ENCODE results near the gene SUSD4.

SUSD4 gene

DNA sequence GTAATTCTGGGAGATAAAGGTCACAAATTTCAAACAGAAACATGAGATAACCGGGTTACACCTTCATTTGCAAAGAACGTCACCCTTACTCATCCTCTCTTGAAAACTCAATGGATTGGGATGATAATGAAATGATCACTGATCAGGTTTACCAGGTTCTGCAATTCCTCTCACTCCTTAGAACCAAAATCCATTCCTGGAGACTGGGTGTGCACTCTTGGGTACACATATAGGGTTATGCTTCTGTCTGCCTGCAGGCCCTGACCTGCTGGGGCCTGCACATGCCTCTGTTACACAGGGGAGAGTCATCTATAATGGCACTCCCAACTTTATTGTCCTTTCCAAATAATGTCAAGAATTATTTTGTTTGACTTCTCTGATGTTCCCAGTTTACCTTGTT, 8.3 kb downstream of the SUSD4 start:
- DNase-seq, result no peak

DNA sequence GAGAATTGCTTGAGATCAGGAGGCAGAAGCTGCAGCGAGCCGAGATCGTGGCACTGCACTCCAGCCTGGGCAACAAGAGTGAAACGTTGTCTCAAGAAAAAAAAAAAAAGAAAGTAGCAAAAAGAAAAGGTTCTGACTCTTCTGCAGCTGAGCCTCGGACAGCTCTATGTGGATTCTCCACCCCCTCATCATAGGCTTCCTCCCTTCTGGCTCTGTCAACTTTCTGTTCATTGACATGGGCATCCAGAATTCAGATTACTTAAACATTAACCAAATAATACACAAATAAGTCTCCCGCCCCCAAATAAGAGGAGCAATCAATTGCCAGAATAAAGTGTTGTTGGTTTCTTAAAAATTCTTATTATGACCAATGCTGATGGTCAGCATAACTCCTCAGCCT, 10.0 kb downstream of the SUSD4 start:
- no peak for DNase-seq

DNA sequence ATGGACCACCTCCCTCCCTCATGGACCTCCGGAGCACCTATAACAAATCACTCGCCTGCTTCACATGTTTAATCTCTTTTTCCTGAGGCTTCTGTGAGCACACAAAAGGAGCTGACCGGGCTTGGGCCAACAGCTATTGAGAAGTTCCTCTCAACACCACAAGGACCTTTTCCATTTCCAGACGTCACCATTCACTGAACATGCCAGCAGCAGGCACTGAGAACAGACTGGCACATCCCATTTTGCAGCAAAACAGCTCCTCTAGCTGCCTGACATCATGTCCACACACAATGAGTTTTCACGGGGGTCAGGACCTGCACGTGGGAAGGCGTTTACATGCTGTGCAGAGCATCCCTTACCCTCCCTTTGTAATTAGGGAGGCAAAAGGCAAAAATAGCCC, 11.0 kb downstream of the SUSD4 start:
- DNase-seq, result no peak

DNA sequence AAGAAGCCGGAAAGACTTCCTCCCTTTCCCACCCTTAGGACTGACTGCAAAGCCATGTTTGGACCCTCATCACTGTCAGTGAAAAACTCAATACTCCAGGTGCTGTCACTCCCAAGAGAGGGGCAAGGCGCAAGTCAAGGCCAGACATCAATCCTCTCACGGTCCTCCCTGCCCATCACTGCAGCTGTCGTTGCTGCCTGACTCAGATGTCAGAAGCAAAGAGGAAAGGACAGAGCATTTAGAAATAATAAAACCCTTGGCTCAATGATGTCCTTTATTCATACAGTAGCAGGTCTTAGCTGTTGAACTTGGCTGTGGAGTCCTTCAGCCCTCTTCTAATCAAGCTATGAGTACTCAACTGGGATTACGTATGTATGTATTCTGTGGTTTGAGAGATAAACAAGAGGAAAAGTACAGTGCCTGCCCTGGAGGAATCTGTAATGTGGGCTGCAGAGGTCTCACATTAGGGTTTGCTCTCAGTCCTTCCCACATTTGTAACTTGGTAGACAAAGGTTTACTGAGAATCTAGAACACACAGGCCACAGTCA, 13.5 kb downstream of the SUSD4 start:
- no peak for DNase-seq

DNA sequence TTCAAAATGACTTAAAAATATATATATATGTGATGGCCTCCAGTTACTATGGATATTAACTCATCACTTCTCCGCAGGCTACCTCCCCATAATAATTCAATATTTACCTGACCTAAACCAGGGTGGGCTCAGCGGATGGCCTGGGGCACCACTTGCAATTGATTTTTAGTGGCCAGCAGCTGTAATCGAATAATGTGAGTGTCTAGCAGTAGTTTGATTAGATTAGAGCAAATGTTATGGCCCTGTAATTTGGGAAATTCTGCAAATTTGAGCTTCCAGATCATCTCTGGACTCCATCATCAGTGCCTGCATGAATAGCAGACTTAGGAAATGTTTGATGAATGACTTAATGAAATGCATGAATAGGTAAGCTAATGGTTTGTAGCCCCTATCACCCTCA, 14.7 kb downstream of the SUSD4 start:
- no peak for DNase-seq

DNA sequence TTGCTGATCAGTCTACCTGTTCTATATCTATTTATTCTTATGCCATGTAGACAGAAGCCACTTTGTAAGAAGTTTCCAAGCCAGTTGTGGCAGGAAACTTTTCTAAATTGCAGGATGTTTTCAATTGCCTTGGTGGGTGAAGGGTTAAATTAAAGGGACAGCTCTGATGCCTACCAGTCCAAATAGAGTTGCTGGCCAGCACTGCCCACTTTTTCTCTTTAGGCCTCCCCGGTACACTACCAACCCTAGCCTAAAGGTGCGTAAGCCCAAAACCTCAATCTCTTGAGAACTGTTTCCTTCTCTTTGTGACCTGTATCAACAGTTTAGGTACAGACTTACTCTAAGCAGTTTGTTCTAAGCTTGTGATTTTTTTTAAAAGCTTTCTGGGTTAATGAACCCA, 15.5 kb downstream of the SUSD4 start:
- no peak for DNase-seq

DNA sequence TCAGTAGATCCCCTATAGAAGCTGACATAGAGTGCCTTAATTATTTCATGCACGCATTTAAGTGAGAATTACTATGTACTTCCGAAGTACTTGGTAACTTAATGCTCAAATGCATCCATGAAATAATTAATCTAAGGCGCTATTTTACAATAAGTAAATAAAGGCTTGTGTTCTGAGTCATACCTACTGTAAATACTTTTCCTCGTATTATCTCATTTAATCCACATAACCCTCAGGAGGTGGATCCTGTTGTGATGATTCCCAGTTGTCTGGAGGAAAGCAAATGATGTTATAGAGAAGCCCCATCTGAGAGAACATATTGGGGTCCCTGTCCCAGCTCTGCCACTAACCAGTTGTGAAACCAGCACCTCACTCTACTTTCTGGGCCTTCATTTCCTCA, 16.4 kb downstream of the SUSD4 start:
- DNase-seq, result no peak

DNA sequence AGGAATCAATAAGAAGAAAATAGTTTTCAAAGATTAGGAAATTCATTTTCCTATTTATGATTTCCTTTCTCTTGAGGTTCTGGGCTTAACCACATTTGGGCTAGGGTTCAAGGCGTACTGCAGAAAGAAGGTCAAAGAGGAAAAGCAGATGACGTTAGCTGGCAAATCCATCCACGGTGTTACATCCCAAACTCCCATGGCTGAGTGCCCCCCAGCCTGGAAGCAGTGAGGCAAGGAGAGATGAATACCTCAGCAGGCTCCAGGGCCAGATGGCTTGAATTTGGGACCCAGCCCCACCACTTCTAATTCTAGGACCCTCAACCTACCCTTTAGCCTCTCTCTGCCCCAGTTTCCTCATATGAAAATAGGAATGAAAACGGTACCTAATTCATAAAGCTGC, 17.7 kb downstream of the SUSD4 start:
- no peak for DNase-seq

DNA sequence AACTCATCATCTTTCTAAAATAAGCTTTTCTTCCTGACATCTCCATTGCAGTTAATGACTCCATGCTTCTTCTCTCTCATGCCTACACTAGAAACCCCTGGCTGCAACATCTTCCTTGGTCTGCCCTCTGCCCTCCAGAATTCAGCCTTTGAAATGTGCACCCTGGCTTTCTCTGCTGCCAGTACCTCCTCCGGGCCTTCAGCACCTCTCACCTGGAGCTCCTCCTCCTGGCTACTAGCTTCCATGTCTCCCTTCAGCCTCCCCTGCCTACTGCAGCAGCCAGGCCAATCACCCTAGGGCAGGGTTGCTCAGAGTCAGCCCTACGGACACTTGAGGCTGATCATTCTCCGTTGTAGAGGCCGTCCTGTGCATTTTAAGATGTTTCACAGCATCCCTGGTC, 18.3 kb downstream of the SUSD4 start:
- no peak for DNase-seq

DNA sequence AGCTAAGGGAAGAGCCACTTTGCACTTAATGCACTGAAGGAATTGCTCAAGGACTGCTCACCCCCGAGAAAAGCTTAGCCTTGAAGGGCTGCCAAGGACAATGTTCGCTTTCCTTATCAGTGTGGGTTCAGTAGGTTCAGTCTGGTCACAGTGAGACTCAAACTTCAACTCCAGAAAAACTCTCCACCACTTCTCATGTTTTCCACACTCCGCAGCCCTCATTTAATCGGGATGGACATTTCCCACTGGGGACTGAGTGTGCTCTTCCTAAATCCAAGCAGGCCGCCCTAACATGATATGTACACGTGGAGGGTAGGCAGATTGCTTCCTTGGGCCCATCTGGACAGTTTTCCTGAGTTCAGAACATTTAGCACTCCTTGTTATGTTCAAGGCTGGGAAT, 19.5 kb downstream of the SUSD4 start:
- DNase-seq, result no peak

DNA sequence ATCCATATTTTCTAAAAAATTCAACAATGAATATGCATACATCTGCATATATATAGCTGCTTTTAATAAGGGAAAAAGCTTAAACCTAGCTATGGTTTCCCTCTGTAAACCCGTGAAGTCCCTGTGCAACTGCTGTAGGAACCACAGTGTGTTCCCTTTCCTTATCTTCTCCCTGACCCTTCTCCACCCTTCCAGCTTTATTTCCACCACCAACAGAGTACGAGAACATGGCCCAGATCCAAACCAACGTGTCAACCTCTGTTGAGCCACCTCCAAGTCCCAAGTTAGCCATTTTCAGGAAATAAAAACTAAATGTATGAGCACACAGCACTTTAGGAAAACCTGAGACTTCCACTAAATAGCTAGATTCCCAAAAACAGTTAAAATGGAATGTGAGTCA, 20.3 kb downstream of the SUSD4 start:
- no peak for DNase-seq

DNA sequence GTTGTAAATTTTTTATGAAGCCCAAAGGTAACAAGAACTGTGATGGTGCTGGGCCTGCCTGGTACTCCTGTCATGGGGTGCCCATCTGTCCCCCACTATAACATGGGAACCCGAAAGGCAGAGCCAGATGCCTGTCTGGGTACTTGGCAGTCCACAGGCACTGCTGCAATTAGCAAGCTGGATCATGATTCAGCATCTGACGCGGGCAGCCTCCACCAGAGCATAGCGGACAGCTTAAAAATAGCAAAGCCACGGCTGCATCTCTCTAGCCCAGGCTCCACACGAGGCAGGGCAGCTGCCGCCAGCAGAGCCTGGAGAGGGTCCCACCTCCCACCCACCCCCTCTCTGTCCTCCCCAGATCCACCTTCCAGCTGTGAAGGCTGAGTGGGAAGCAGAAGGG, 22.9 kb downstream of the SUSD4 start:
- no peak for DNase-seq

DNA sequence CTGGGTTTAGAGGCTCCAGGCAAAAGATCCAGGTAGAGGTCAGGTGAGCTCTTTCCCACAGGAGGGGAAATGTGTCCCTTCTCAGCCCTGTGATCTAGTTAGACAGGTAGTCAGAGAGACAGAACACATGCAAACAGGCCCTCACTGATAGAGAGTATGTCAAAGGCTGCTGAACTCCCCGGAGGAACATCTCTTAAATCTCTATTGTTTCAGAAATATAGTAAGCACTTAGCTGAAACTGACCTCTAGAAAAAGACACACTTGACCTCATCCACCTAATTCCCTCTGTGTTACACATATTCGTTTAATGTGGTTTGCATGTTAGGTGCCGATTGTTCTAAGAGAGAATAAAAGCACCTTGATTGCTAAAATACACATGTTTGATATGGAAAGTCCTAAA, 23.3 kb downstream of the SUSD4 start:
- DNase-seq, result no peak

DNA sequence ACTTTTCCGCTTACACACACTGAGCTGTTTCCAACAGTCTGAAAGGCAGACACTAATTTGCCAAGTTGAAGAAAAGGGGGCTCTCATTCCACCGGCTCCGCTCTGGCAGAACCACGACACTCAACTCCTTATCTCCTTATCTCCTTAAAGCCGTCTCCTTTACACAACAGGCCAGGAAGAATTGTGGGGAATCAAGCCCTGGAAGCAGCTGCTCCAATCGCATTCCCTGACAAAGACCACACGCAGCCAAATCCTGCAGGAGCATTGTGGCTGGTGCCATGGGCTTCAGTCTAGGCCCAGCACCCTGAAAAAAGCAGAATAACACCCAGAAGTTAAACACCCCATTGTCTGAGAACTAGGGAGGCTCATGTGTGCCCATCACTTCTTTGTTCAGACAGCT, 24.1 kb downstream of the SUSD4 start:
- DNase-seq, result no peak

DNA sequence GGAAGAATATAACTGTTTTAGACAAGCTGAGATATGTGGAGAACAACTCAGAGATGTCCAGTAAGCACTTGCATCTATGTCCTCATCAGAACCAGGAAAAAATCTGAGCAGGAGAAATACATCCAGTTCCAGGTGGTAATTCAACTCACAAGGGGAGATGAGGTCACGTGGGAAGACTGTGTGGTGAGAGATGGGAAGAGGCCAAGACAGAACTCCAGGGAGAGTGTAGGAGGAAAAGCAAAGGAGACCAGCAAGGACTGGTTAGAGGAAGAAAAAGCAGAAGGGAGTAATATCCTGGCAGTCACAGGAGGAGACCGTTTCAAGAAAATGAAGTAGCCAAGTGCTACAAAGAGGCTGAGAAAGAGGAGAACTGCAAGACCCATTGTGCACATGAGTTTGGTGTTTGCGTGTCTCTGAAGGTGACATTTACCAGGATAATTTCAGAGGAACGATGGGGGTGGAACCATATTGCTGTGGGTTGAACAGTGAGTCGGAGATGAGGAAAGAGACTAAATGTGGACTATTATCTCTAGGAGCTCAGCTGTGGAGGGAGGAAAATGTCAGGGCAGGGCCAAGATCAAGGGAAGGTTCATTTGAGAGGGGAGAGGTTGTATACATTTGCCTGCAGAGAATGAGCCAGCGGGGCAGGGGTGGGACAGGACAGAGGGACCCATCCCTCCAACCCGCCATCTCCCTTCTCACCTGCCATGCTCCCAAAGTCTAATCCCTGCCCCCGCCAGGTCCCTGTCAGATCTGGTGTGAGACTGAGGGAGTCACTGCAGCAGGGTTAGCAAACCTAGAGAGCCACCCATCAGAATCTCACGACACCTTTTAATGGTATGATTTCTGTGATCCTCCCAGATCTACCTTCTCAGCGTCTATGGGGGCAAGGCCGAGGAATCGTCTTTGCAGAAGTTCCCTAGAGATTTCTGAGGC, 24.9 kb downstream of the SUSD4 start:
- DNase-seq, result no peak

DNA sequence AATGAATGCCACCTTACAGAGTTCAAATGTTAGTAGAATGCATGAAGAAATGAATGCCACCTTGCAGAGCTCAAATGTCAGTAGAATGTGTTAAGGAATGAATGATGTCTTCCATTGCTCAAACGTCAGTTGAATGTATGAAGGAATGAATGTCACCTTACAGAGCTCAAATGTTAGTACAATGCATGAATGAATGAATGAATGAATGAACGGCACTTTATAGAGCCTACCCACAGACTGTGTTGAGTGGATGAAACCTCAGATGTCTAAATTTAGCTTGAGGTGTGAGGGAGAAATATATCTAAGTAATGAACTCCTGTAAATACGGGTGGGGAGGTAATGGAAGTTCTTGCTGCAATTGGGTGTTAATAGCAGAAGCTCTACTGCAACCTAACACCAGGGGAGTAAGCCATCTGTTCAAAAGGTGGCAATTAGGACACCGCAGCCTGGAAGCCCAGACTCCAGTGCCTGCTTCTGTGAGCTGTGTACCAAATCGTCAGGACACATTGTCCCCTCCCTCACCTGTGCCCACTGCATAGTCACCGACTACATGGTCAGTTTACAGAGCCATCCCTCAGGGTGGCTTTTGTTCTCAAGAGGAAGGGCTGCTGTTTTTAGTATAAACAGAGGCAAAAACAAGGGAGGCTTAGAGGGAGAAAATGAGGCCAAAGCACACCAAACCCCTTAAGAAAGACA, 26.7 kb downstream of the SUSD4 start:
- no peak for DNase-seq

DNA sequence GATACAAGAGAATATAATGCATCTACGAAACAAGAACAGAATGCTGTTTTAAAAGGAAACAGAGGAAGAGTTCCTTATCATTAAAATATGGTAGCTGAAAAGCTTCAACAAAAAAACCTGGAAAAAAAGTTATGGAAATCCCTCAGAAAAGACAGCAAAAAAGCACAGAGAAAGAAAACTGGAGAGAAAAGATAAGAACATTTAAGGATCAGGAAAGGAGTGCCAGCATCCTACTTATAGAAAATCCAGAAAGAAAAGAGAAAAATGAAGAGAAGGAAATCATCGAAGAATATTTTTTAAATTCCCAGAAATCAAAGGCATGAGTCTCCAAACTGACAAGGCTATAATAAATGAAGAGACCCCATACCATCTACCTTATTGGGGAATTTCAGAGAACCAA, 29.8 kb downstream of the SUSD4 start:
- no peak for DNase-seq

DNA sequence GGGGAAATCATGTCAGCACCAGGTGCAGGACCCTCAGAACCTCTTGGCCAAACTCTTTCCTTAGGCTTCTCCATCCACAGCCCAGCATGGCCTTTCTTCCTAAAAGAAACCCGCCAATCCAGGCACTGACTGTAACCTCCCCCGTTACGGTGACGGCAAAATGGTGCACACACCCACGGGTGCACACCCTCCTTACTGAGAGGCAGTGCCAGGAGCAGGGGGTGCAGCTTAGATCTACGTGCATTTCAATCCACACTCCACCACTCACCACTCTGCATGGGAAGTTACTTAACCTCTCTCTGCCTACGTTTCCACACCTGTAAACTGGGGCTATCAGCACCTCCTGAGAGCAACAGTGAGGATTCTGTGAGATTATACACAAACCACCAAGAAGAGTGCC, 31.0 kb downstream of the SUSD4 start:
- DNase-seq, result no peak

DNA sequence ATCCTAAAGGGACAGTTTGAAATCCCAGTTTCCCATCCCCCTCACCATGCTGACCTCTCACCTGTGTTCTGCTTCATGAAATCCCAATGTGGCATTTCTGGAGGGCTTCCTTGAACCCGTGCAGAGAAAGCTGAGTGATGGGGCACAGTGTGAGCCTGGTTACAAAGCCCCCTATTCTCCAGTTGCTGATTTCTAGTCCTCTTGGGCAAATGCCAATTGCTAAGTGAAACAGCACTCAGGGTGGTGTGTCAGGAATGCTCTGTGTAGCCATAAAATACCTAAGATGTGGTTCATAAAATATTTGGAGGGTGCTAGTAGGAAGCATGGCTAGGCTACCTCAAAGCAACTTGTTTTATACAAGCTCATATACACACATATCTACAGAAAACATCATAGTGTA, 32.0 kb downstream of the SUSD4 start:
- DNase-seq, result no peak

DNA sequence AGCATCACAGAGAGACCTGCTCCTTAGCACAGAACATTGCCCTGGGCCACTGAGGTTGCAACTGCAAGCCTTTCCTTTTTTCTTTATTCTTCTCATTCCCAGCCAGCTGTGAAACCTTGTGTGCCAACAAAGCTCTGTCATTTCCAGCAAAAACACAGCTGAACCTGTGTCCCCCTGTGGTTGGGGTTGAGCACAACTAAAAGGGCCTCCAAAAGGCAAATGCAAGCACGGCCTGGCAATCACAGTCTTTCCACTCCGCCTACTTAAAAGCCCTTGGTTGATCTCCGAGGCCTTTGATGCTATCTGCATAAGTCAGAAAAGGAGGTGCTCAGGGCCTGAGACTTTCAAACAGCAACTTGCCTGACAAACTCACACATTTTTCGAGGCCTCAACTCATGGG, 32.7 kb downstream of the SUSD4 start:
- DNase-seq, result no peak

DNA sequence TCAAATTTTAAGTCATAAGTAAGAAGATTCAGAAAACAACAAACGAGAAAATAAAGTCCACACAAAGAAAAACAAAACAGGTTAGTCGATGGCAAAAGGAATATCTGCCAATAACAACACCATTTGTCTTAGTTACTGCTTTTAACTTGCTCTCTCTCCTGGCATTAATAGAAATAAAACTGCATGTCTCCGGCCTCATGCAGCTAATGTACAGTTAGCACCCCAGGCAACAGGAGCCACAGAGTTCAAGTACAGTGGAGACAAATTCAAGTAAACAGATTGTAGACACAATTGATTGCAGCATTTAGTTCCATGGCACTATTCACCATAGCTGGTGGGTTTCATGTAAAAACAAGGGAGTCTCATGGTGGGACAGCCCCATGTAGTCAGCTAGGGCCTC, 33.5 kb downstream of the SUSD4 start:
- no peak for DNase-seq

DNA sequence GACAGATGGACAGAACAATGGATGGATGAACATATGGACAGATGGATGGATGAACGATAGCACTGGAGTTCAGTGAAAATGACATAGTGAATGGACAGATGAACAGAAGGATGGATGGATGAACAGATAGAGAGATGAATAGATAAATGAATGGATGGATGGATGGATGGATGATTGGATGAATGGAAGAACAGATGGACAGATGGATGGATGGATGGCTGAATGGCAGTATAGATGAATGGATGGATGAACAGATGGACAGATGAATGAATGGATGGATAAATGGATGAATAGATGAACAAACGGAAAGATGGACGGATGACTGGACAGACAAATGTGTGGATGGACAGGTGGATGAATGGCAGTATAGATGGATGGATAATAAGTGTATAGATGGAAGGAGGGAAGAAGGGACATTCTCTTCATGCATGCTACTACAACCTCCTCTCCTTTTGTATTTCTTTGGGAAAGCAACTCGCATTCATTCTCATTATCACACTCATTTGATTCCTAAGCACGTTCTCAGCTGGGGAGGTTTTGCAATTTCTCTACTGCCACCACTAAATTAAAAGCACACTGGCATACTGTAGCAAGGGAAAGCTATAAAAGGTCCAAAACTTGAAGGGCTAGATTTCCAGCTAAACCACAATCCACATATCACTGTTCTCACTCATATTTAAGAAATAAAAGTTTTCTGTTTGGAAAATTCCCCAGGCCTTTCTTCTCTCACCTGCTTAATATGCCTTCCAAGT, 34.1 kb downstream of the SUSD4 start:
- no peak for DNase-seq

DNA sequence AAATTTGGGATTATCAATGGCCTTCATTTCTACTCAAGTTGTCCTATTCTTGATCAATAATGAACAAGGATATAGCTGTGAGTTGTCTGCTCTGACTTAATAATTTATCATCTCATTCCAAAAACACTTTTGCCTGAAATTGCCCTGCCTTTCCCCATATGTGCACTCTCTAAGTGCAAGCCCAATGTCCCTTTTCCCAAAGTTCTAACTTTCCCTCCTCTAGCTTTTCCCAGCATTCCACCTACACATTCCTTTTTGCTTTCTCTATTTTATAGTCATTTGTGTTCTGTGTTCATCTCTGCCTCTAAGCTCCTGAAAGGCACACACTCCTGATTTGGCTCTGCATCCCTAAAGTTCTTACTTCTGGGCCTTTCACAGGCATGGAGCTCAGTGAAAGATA, 34.7 kb downstream of the SUSD4 start:
- no peak for DNase-seq

DNA sequence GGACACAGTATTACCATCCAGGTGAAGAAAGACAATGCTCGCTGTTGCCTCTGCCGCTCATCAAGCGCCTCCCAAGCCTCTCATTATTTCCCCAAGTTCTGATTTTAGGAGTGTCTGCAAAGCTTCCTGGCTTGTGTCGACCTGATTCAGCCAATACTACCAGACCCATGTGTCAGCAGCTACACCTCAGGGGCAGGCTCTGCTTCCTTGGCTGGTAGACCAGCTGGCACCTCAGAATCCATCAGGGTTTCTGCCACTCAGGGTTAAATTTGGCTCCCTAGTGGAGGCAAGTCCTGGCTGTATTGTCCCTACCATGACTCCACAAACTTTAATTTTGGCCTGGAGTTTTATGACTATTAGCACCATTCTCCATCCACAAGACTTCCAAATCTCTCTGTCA, 35.4 kb downstream of the SUSD4 start:
- DNase-seq, result no peak

All from activated CD4-positive, alpha-beta T cell treated with anti-CD3 and anti-CD28 coated beads, Interleukin-2, amount 50 U/mL, for 1 hour (primary cell).